ENCODE results near the gene THAP10.

THAP10 gene

GRCh38 chr15:70856884-70857561 is 35.2 kb downstream of the THAP10 start (continued):
- no peak for TF ChIP-seq ZNF610 (tag by site-specific recombination; IDR thresholded peaks at IDR 0.05; ENCODE audit: borderline replicate concordance)
- peak; percentile 98 for TF ChIP-seq ZEB2 (tag by site-specific recombination; IDR thresholded peaks at IDR 0.05)
- TF ChIP-seq ZNF704 (tag by site-specific recombination; IDR thresholded peaks at IDR 0.05) = no peak
- peak; percentile 96 for TF ChIP-seq ZNF629 (tag by site-specific recombination; IDR thresholded peaks at IDR 0.05)
- TF ChIP-seq ZFP69B (tag by site-specific recombination; IDR thresholded peaks at IDR 0.05) = peak; percentile 95
- TF ChIP-seq OSR2 (tag by site-specific recombination; IDR thresholded peaks at IDR 0.05) = peak; percentile 68; the same call in 1 of the 2 replicates
- no peak for TF ChIP-seq ZNF670 (tag by site-specific recombination; IDR thresholded peaks at IDR 0.05; ENCODE audit: low read depth)
- no peak; the same call in 1 of the 2 replicates for TF ChIP-seq ZBTB6 (tag by site-specific recombination; IDR thresholded peaks at IDR 0.05)
- no peak for TF ChIP-seq ZNF174 (tag by site-specific recombination; IDR thresholded peaks at IDR 0.05)
- TF ChIP-seq ZNF311 (tag by site-specific recombination; IDR thresholded peaks at IDR 0.05; ENCODE audit: borderline replicate concordance) = no peak
- TF ChIP-seq SP3 (tag by site-specific recombination; IDR thresholded peaks at IDR 0.05) = peak; percentile 41; the same call in 1 of the 2 replicates
- TF ChIP-seq ZNF645 (tag by site-specific recombination; IDR thresholded peaks at IDR 0.05) = no peak
- peak; percentile 95 for TF ChIP-seq ZNF366 (tag by site-specific recombination; conservative IDR thresholded peaks at IDR 0.05)
- TF ChIP-seq ZNF449 (tag by site-specific recombination; IDR thresholded peaks at IDR 0.05) = no peak; the same call in 1 of the 2 replicates
- peak; percentile 86 for TF ChIP-seq ZBTB21 (tag by site-specific recombination; IDR thresholded peaks at IDR 0.05)
- no peak for TF ChIP-seq ZBTB11 (tag by site-specific recombination; conservative IDR thresholded peaks at IDR 0.05; ENCODE audit: low read depth)
- peak; percentile 74; the same call in 1 of the 2 replicates for TF ChIP-seq ZXDB (tag by site-specific recombination; IDR thresholded peaks at IDR 0.05)
- TF ChIP-seq ZFP41 (tag by site-specific recombination; IDR thresholded peaks at IDR 0.05; ENCODE audit: borderline replicate concordance) = no peak
- peak; percentile 94 for TF ChIP-seq IKZF3 (tag by site-specific recombination; IDR thresholded peaks at IDR 0.05)
- TF ChIP-seq ZNF175 (tag by site-specific recombination; IDR thresholded peaks at IDR 0.05) = no peak
- peak; percentile 77; the same call in 1 of the 2 replicates for TF ChIP-seq ZNF184 (tag by site-specific recombination; IDR thresholded peaks at IDR 0.05)
- no peak; the same call in 1 of the 2 replicates for TF ChIP-seq TRIM28 (IDR thresholded peaks at IDR 0.05; ENCODE audit: borderline replicate concordance, low read length)
- no peak for TF ChIP-seq ZNF140 (tag by site-specific recombination; IDR thresholded peaks at IDR 0.05)
- TF ChIP-seq ZNF335 (tag by site-specific recombination; conservative IDR thresholded peaks at IDR 0.05) = peak; percentile 59
- TF ChIP-seq ZSCAN4 (tag by site-specific recombination; IDR thresholded peaks at IDR 0.05) = no peak; the same call in 1 of the 2 replicates
- TF ChIP-seq PRDM1 (tag by site-specific recombination; IDR thresholded peaks at IDR 0.05) = peak; percentile 74
- TF ChIP-seq ZNF223 (tag by site-specific recombination; IDR thresholded peaks at IDR 0.05) = no peak
- TF ChIP-seq BCL11B (tag by site-specific recombination; IDR thresholded peaks at IDR 0.05; ENCODE audit: low read depth) = no peak
- no peak for TF ChIP-seq ZNF18 (tag by site-specific recombination; IDR thresholded peaks at IDR 0.05)
